GM08714 (cell line): ENCODE data around the gene TPD52L1.

Experiments used
- H3K4me3 ChIP-seq: fragments of 200-500 bp; sonication (Bioruptor generic); 2 replicates; pipeline ENCODE4 v1.5.1; 2014; ENCODE audit warnings: mild to moderate bottlenecking, low read length, inconsistent platforms
- ZNF274 ChIP-seq: IDR thresholded peaks from 2 replicates; pipeline ENCODE4 v1.6.1; 2012; ENCODE audit warnings: mild to moderate bottlenecking, low read depth, low read length

TPD52L1 gene

GRCh38 chr6:125285353-125285752 is 131.8 kb downstream of the TPD52L1 start:
- H3K4me3 ChIP-seq: no peak overlapping the region
- TF ChIP-seq ZNF274: no peak

- TF ChIP-seq ZNF274: no peak
- H3K4me3 ChIP-seq: no peak overlapping the region
These were observed 132.4 kb downstream of the TPD52L1 start for GRCh38 chr6:125285936-125286335.

GRCh38 chr6:125287718-125288117 is 134.1 kb downstream of the TPD52L1 start:
- no peak overlapping the region for H3K4me3 ChIP-seq
- TF ChIP-seq ZNF274: no peak

- no peak for TF ChIP-seq ZNF274
- H3K4me3 ChIP-seq: no peak overlapping the region
These were observed 140.0 kb downstream of the TPD52L1 start for GRCh38 chr6:125293587-125293986.

- TF ChIP-seq ZNF274: no peak
- H3K4me3 ChIP-seq: no peak overlapping the region
These were observed 140.5 kb downstream of the TPD52L1 start for GRCh38 chr6:125294036-125294435.

GRCh38 chr6:125294925-125295324 is 141.4 kb downstream of the TPD52L1 start:
- TF ChIP-seq ZNF274: no peak
- H3K4me3 ChIP-seq: no peak overlapping the region

GRCh38 chr6:125296471-125296870 is 142.9 kb downstream of the TPD52L1 start:
- TF ChIP-seq ZNF274: no peak
- H3K4me3 ChIP-seq: no peak overlapping the region

GRCh38 chr6:125299257-125299656 is 145.7 kb downstream of the TPD52L1 start:
- TF ChIP-seq ZNF274: no peak
- H3K4me3 ChIP-seq: no peak overlapping the region

- H3K4me3 ChIP-seq: peak overlapping the region; percentile 85
- no peak for TF ChIP-seq ZNF274
These were observed 147.4 kb downstream of the TPD52L1 start for GRCh38 chr6:125300992-125301434.

GRCh38 chr6:125301435-125302391 is 148.1 kb downstream of the TPD52L1 start, which contains the start of gene HDDC2:
Gene HDDC2, minus strand, starts transcription at chr6:125301967. Its CDS starts 35 bp downstream, at chr6:125301932.
- TF ChIP-seq ZNF274: no peak
- H3K4me3 ChIP-seq: peak within 1 kb of the TSS; percentile 85

GRCh38 chr6:125302840-125303511 is 149.4 kb downstream of the TPD52L1 start:
- no peak for TF ChIP-seq ZNF274
- H3K4me3 ChIP-seq: no peak overlapping the region

- TF ChIP-seq ZNF274: no peak
- no peak overlapping the region for H3K4me3 ChIP-seq
These were observed 149.9 kb downstream of the TPD52L1 start for GRCh38 chr6:125303512-125303854.

GRCh38 chr6:125304970-125305660 is 151.5 kb downstream of the TPD52L1 start:
- no peak for TF ChIP-seq ZNF274
- no peak overlapping the region for H3K4me3 ChIP-seq

- no peak overlapping the region for H3K4me3 ChIP-seq
- no peak for TF ChIP-seq ZNF274
These were observed 153.2 kb downstream of the TPD52L1 start for GRCh38 chr6:125306756-125307149.
